ENCODE results near the gene OLR1. TPM values are rescaled to one million over a fixed set of nuclear protein-coding genes. Genes with fewer than 3 reads are reported as not detected.
A peak's percentile ranks its signal among the peaks of the same experiment; 100 is the strongest.

OLR1 gene
- total and polyA plus RNA-seq, 7 donors = 0.10 to 3.3 (median 0.76) TPM; not detected in 3

DNA sequence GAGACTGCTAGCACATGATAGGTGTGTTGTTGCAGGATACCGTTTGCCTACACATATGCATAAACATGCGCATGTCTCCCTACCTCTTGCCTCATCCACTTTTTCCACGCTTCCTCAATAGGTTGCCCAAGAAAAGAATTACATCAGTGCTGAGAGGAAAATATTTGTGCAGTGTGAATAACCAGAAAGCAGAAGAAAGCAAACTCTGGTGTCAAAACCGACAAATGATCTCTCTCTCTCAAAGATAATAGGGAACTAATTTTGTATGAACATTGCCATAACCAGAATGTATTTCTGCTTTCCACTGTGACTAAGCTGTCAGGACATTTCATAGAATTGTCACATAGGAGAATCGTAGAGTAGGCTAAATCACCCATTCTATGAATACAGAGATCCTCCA lies 43.2 kb downstream of the OLR1 start:
- Histone ChIP-seq H3K27ac (peak overlapping the region in 2 of 4 donors; percentile 34 to 50), H3K4me1 (no peaks in the 10 kb centered on the region), H3K27me3 (no peaks in the 10 kb centered on the region), H3K9me3 (no peaks in the 10 kb centered on the region), H3K36me3 (no peaks in the 10 kb centered on the region), H3K4me3 (peak overlapping the region in 2 of 4 donors; percentile 22 to 27)
- WGBS, 2 donors = 59 to 67% methylated on average over 5 of the region's 5 CpGs
- intact Hi-C loops (cut with DNase I) = no loop called here
- DNase-seq = no peak
- TF ChIP-seq POLR2A (IDR thresholded peaks at IDR 0.05) (no peak), POLR2AphosphoS5 (IDR thresholded peaks at IDR 0.05) (peak in 3 of 4 donors; percentile 15 to 55 (median 41)), EP300 (IDR thresholded peaks at IDR 0.05) (peak in 1 of 4 donors; percentile 61)
- TF ChIP-seq, protein P1, sequence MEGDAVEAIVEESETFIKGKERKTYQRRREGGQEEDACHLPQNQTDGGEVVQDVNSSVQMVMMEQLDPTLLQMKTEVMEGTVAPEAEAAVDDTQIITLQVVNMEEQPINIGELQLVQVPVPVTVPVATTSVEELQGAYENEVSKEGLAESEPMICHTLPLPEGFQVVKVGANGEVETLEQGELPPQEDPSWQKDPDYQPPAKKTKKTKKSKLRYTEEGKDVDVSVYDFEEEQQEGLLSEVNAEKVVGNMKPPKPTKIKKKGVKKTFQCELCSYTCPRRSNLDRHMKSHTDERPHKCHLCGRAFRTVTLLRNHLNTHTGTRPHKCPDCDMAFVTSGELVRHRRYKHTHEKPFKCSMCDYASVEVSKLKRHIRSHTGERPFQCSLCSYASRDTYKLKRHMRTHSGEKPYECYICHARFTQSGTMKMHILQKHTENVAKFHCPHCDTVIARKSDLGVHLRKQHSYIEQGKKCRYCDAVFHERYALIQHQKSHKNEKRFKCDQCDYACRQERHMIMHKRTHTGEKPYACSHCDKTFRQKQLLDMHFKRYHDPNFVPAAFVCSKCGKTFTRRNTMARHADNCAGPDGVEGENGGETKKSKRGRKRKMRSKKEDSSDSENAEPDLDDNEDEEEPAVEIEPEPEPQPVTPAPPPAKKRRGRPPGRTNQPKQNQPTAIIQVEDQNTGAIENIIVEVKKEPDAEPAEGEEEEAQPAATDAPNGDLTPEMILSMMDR (IDR thresholded peaks at IDR 0.05) = no peak

DNA sequence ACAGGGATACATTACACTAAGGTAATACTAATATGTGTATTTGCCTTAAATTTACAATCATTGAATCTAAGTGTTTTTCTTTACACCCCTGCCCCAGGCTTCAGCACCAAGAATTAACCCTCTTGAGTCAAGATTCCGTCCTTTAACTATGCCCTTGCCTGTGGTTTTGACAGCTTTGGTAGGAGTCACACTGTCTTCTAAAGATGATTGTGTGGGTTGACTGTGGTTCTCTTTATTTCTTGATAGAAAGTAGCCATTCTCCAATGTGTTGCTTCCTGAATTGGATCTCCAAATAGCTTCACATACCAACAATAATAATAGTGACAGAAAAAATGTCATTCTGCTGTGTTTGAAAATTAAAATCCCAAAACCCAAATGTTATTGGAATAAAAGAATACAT lies 45.5 kb downstream of the OLR1 start:
- no peaks in the 10 kb centered on the region for H3K27me3 ChIP-seq
- no peaks in the 10 kb centered on the region for H3K4me1 ChIP-seq
- no peak for TF ChIP-seq EP300 (IDR thresholded peaks at IDR 0.05)
- no peak for TF ChIP-seq POLR2AphosphoS5 (IDR thresholded peaks at IDR 0.05)
- TF ChIP-seq, protein P1 (IDR thresholded peaks at IDR 0.05) = no peak
- no peak for TF ChIP-seq POLR2A (IDR thresholded peaks at IDR 0.05)
- intact Hi-C loops (cut with DNase I) = no loop called here
- no peak overlapping the region for H3K27ac ChIP-seq
- no peaks in the 10 kb centered on the region for H3K36me3 ChIP-seq
- 49 to 76% methylated on average over 1 of the region's 1 CpG for WGBS, 2 donors
- no peaks in the 10 kb centered on the region for H3K9me3 ChIP-seq
- DNase-seq = no peak
- H3K4me3 ChIP-seq = no peak overlapping the region

DNA sequence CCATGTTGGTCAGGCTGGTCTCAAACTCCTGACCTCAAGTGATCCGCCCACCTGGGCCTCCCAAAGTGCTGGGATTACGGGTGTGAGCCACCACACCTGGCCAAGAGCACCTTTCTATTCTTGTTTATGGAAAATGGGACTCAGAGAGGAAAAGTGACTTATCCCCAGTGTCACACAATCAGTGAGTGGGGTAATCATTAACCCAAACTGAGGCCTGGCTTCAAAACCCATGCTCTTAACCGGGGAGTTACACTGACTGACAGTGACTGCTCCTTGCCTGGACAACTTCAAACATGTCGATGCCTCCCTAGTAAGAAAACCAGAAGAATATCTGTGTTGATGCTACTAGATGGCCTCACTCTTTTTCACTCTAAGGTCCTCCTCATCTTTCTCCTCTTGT lies 49.2 kb downstream of the OLR1 start:
- Histone ChIP-seq H3K4me1 (no peaks in the 10 kb centered on the region), H3K36me3 (no peaks in the 10 kb centered on the region), H3K9me3 (no peaks in the 10 kb centered on the region), H3K4me3 (no peak overlapping the region), H3K27ac (no peak overlapping the region), H3K27me3 (no peaks in the 10 kb centered on the region)
- DNase-seq = no peak
- 53 to 82% methylated on average over 4 of the region's 4 CpGs for WGBS, 2 donors
- TF ChIP-seq, protein P1 (IDR thresholded peaks at IDR 0.05) = no peak
- TF ChIP-seq POLR2AphosphoS5 (IDR thresholded peaks at IDR 0.05) = no peak
- TF ChIP-seq EP300 (IDR thresholded peaks at IDR 0.05) = no peak
- no peak for TF ChIP-seq POLR2A (IDR thresholded peaks at IDR 0.05)
- intact Hi-C loops (cut with DNase I) = no loop called here

DNA sequence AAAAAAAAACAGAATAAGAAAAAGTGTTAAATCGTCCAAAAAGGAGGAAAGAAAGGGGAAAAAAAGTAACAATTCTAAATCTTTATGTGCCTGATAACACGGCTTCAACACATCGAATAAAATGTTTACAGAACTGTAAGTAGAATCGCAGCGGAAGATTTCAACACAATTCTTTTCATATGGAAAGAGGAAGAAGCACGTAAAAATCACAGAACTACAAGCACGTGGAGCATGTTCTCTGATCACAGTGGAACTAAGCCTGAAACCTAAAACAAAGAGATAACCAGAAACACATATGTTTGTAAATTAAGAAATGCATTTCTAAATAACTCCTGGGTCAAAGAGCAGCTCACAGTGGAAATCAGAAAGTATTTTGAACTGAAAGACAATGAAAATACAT lies 50.7 kb downstream of the OLR1 start:
- Histone ChIP-seq H3K4me1 (no peaks in the 10 kb centered on the region), H3K4me3 (no peak overlapping the region), H3K27me3 (no peaks in the 10 kb centered on the region), H3K36me3 (no peaks in the 10 kb centered on the region), H3K27ac (no peak overlapping the region), H3K9me3 (no peaks in the 10 kb centered on the region)
- 55 to 78% methylated on average over 7 of the region's 7 CpGs for WGBS, 2 donors
- intact Hi-C loops (cut with DNase I) = no loop called here
- DNase-seq = no peak
- TF ChIP-seq POLR2A (IDR thresholded peaks at IDR 0.05) (no peak), POLR2AphosphoS5 (IDR thresholded peaks at IDR 0.05) (no peak), EP300 (IDR thresholded peaks at IDR 0.05) (no peak)
- TF ChIP-seq, protein P1 (IDR thresholded peaks at IDR 0.05) = no peak

DNA sequence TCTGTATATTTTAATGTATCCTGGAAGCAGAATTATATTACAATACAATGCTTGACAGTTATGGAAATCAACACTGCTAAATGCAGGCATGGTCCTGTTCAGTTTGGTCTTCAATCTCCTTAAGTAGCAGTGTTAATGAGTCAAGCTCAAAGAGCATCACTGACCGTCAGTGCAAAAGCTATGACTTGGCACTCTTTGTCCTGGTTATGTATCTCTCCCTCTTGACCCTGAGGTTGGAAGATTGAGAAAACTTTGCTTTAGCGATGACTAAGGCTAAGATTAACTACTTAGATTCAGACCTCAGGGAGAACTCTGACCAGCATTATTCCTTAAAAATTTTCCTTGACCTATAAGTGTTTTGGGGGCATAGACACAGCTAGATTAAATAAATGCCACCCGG lies 52.9 kb downstream of the OLR1 start:
- no peaks in the 10 kb centered on the region for H3K36me3 ChIP-seq
- H3K27me3 ChIP-seq = no peaks in the 10 kb centered on the region
- WGBS, 2 donors = 77 to 83% methylated on average over 3 of the region's 3 CpGs
- TF ChIP-seq POLR2A (IDR thresholded peaks at IDR 0.05) = no peak
- TF ChIP-seq, protein P1 (IDR thresholded peaks at IDR 0.05) = no peak
- no peak for TF ChIP-seq POLR2AphosphoS5 (IDR thresholded peaks at IDR 0.05)
- no peak for TF ChIP-seq EP300 (IDR thresholded peaks at IDR 0.05)
- no peaks in the 10 kb centered on the region for H3K9me3 ChIP-seq
- H3K4me3 ChIP-seq = no peak overlapping the region
- intact Hi-C loops (cut with DNase I) = no loop called here
- DNase-seq = no peak
- H3K27ac ChIP-seq = no peak overlapping the region
- no peaks in the 10 kb centered on the region for H3K4me1 ChIP-seq
